BJ (cell line): ENCODE results near the gene ASB16. TPM values are rescaled to one million over a fixed set of nuclear protein-coding genes. Genes with fewer than 3 reads are reported as not detected.

Experiments
- CTCF ChIA-PET: fragments of 350-600 bp; formaldehyde crosslinking; extraction: SDS; loops from one replicate; lab custom pipeline; 2021; ENCODE audit warnings: antibody characterized with exemption, inconsistent platforms; lab: Yijun Ruan, JAX
- POLR2A ChIA-PET: fragments of 300-600 bp; sonication (Branson Sonifier 250); formaldehyde crosslinking; extraction: SDS; loops from one replicate; lab custom pipeline; 2021; ENCODE audit warnings: antibody characterized with exemption; lab: Charles Lee
- DNase-seq: peaks from one replicate; pipeline ENCODE4 v3.0.0-alpha.2; 2011; ENCODE audit warnings: low read depth
- H3K27me3 ChIP-seq: 2 replicates; pipeline ENCODE4 v1.6.0; 2011; ENCODE audit warnings: low read length; ENCODE audit not compliant: control insufficient read depth, insufficient read depth
- H3K36me3 ChIP-seq: 2 replicates; pipeline ENCODE4 v1.5.1; 2011; ENCODE audit warnings: low read length; ENCODE audit not compliant: control insufficient read depth, insufficient read depth
- H3K4me3 ChIP-seq: 2 replicates; pipeline ENCODE4 v1.5.1; 2011; ENCODE audit warnings: low read depth, mild to moderate bottlenecking, control low read depth, low read length
- polyA plus RNA-seq: library from polyadenylated mRNA; depleted of rRNA; stranded (reverse); fragments of >200 nt; gene quantifications from 2 replicates; pipeline ENCODE4 v1.2.3, GENCODE V29; 2011
- TF ChIP-seq, protein P1 (sequence below): IDR thresholded peaks from 2 replicates; pipeline ENCODE4 v1.5.1; 2011; ENCODE audit warnings: low read depth, mild to moderate bottlenecking, control low read depth, inconsistent platforms, low read length, moderate library complexity; ENCODE audit not compliant: insufficient read depth

ASB16 gene
- polyA plus RNA-seq, 1 experiment: not detected

DNA sequence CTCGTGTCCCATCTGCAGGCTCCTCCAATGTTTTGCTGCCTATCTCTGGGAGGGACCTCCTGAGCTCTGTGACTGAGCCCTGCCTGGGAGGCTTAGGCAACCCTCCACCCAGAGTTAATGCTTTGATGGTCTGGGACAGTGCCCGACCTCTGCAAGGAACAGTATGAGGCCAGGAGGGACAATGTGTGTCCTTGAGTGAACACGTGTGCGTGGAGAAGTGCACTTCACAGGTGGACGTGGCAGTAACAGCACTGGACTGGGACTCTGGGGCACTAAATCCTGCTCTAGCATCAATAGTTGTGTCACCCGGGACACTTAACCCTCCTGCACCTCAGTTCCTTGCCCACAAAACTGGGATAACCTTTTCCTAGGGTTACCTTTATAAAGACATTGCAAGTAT, 44.4 kb downstream of the ASB16 start:
- POLR2A ChIA-PET: interaction anchor here (0.7 kb wide), 1 partner anchor 9 kb away, joined by 3 read pairs; no protein-coding TSS in a partner anchor
- TF ChIP-seq, protein P1, sequence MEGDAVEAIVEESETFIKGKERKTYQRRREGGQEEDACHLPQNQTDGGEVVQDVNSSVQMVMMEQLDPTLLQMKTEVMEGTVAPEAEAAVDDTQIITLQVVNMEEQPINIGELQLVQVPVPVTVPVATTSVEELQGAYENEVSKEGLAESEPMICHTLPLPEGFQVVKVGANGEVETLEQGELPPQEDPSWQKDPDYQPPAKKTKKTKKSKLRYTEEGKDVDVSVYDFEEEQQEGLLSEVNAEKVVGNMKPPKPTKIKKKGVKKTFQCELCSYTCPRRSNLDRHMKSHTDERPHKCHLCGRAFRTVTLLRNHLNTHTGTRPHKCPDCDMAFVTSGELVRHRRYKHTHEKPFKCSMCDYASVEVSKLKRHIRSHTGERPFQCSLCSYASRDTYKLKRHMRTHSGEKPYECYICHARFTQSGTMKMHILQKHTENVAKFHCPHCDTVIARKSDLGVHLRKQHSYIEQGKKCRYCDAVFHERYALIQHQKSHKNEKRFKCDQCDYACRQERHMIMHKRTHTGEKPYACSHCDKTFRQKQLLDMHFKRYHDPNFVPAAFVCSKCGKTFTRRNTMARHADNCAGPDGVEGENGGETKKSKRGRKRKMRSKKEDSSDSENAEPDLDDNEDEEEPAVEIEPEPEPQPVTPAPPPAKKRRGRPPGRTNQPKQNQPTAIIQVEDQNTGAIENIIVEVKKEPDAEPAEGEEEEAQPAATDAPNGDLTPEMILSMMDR: no peak
- CTCF ChIA-PET: interaction anchor here (1.2 to 6.8 kb wide), 3 partner anchors 9 to 117 kb away, joined by 5 to 59 read pairs (median 7); no protein-coding TSS in a partner anchor
- H3K27me3 ChIP-seq: no peaks in the 10 kb centered on the region
- no peak for DNase-seq
- peaks cover 47% of the 10 kb centered on the region for H3K36me3 ChIP-seq
- no peak overlapping the region for H3K4me3 ChIP-seq

DNA sequence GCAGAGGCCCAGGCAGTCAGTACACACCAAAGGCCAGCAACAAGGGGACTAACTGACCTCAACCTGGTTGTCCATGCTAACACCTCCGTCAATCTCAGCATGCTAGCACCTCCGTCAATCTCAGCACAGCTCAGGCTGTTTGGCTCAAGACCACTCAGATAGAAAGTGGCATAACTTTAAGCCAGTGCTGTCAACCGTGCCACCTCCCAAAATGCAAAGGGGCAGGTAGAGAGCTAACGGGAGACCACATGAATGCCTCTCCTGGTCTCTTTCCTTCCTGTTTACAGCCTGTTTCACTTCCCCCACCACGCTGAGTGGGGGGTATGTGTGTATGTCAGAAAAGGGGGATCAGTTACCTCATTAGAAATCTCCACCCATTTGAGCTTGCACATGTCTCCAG, 45.7 kb downstream of the ASB16 start:
- CTCF ChIA-PET: interaction anchor here (0.9 to 2.7 kb wide), 6 partner anchors 8 to 129 kb away, joined by 3 to 12 read pairs (median 6); partner anchors contain the start of gene GRN
- H3K36me3 ChIP-seq: peaks cover 39% of the 10 kb centered on the region

DNA sequence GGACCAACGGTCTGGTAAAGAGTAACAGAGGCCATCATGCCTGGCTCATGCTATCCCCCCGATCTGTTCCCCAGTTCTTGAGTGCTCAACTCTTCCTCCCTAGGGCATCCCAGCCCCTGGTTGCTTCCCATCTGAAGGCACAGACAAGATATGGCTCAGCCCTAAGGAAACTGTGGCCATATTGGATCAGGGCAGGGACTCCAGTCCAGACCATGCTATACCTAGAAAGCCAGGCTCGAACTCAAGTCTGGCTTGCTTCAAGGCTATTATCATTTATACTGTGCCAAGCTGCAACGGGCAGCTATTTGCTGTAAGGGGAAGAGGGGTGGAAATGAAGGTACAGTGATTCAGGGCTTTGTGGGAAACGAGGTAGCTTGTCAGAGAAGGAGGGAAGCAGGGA, 46.2 kb downstream of the ASB16 start:
- DNase-seq: no peak
- TF ChIP-seq, protein P1: no peak
- CTCF ChIA-PET: interaction anchor here (0.7 to 2.7 kb wide), 8 partner anchors 8 to 129 kb away, joined by 3 to 12 read pairs (median 6); partner anchors contain the start of gene GRN
- H3K27me3 ChIP-seq: no peaks in the 10 kb centered on the region
- H3K36me3 ChIP-seq: peaks cover 34% of the 10 kb centered on the region
- no peak overlapping the region for H3K4me3 ChIP-seq
- POLR2A ChIA-PET: no interaction called here

More for the DNA sequence above, 45.7 kb downstream of the ASB16 start:
- POLR2A ChIA-PET: no interaction called here
- DNase-seq: no peak
- Histone ChIP-seq H3K4me3 (no peak overlapping the region), H3K27me3 (no peaks in the 10 kb centered on the region)
- TF ChIP-seq, protein P1: no peak

DNA sequence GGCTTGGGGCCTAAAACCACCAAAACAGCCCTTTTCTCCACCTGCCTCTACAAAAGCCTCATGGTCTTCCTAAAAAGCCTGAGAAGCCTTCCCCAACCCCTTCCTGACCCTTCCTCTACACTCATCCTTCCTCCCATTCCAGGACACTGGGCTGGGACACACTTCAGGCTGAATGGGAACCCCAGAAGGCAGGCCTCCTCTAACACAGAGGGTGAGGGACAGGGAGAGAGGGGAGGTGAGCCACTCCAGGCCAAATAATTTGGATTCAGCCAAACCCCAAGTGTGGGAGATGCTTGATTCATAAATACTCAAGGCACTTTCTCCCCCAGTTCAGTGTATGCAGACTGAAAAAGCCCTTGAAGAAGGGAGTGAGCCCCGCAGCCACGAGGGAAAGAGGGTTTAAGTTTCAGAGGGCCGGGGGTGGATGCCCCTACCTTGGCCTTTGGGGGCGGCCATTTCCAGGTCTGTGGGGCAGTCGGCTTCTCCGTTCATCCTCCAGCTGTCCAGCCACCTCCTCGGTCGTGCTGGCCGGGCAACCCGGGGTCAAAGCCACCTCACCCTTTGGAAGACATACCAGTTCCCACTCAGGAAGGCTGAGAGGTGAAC, 47.3 kb downstream of the ASB16 start:
- no peak for DNase-seq
- Histone ChIP-seq H3K36me3 (peaks cover 32% of the 10 kb centered on the region), H3K4me3 (peak overlapping the region; percentile 45), H3K27me3 (no peaks in the 10 kb centered on the region)
- ChIA-PET CTCF (interaction anchor here (1.0 to 2.7 kb wide), 7 partner anchors 8 to 128 kb away, joined by 3 to 12 read pairs (median 6); partner anchors contain the start of genes GRN, SLC25A39 and TMUB2), POLR2A (interaction anchor here (0.6 to 1.0 kb wide), 4 partner anchors 31 to 370 kb away, joined by 3 to 8 read pairs (median 6); partner anchors contain the start of gene TMUB2)
- TF ChIP-seq, protein P1: no peak
